Measurements from ENCODE around the gene STAG3. TPM values are rescaled to one million over a fixed set of nuclear protein-coding genes. Genes with fewer than 3 reads are reported as not detected.
"Not testable (repeated sequence)": the region's sequence is repeated elsewhere in the genome, so short reads cannot be mapped to it uniquely, and the experiment has no call there.

The STAG3 gene, protein sequence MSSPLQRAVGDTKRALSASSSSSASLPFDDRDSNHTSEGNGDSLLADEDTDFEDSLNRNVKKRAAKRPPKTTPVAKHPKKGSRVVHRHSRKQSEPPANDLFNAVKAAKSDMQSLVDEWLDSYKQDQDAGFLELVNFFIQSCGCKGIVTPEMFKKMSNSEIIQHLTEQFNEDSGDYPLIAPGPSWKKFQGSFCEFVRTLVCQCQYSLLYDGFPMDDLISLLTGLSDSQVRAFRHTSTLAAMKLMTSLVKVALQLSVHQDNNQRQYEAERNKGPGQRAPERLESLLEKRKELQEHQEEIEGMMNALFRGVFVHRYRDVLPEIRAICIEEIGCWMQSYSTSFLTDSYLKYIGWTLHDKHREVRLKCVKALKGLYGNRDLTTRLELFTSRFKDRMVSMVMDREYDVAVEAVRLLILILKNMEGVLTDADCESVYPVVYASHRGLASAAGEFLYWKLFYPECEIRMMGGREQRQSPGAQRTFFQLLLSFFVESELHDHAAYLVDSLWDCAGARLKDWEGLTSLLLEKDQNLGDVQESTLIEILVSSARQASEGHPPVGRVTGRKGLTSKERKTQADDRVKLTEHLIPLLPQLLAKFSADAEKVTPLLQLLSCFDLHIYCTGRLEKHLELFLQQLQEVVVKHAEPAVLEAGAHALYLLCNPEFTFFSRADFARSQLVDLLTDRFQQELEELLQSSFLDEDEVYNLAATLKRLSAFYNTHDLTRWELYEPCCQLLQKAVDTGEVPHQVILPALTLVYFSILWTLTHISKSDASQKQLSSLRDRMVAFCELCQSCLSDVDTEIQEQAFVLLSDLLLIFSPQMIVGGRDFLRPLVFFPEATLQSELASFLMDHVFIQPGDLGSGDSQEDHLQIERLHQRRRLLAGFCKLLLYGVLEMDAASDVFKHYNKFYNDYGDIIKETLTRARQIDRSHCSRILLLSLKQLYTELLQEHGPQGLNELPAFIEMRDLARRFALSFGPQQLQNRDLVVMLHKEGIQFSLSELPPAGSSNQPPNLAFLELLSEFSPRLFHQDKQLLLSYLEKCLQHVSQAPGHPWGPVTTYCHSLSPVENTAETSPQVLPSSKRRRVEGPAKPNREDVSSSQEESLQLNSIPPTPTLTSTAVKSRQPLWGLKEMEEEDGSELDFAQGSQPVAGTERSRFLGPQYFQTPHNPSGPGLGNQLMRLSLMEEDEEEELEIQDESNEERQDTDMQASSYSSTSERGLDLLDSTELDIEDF
- 10 to 100 TPM; 24.7 to 28.3 TPM for total RNA-seq

DNA sequence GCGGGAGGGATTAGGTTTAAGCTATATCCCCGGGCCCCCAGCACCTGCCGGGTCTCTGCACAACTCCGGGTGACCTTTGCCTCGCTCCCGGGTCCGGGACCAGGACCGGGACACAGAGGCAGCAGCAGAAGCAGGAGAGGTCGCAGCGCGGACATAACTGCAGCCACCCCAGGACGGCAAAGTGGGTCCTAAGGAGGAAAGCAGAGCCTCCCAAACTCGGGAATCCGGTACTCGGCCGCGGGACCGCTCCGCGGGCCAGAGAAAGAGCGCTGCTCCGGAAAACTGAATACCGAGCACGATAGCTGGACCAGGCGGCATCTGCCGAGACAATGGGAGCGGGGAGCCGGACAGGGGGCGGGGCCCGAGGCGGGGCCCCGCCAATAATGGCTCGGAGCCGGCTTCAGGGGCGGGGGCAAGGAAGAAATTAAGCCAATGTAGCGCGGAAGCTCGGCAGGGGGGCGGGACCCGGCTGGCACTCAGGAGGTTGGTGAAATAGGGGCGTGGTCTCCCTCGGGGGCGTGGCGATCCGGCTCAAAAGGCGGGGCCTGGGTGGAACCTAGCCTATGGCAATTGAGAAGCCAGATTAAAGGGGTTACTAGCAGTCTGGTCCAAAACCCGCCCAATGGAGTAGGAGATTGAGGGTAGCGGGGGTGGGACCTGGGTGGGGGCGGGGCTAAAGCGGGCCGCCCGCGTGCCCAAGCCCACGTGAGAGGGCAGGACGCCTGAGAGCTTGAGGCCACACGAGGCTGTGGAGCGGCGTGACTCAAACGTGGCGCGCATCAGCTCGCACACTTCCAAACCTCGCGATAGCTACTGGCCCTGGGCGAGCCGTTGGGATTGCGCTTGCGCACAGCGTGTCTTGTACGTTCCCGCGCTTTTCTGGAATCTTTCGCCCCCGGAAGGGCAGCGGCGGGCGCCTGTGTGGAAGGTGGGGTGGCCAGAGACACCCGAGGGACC is at the start of gene STAG3, which contains the start of gene GPC2:
TSS of gene STAG3 (plus strand) at position 874 of the 957 bp plus-strand sequence. CDS start 2,639 bp downstream, outside the sequence.
TSS of gene GPC2 (minus strand) at position 337 of the 957 bp plus-strand sequence. CDS start at position 155, 182 bp downstream.
- ATAC-seq (peak; percentile 89), DNase-seq (peak; percentile 99)
- Mint-ChIP-seq H3K36me3 (ENCODE audit: low read depth) (no peaks in the 10 kb centered on the region), H3K9me3 (ENCODE audit: low read depth) (no peaks in the 10 kb centered on the region), H3K27me3 (peaks cover 3% of the 10 kb centered on the region), H3K27ac (peak within 1 kb of the TSS; percentile 65), H3K4me1 (peaks cover 39% of the 10 kb centered on the region), H3K4me3 (peak within 1 kb of the TSS; percentile 76)
- POLR2A ChIA-PET = interaction anchor here (0.6 to 1.7 kb wide), 6 partner anchors 10 to 579 kb away, joined by 3 to 8 read pairs (median 4); partner anchors contain the start of genes LAMTOR4 and TMEM225B
- CTCF ChIA-PET = interaction anchor here (0.9 to 2.3 kb wide), 8 partner anchors 9 to 528 kb away, joined by 3 to 13 read pairs (median 4); partner anchors contain the start of gene GAL3ST4
- intact Hi-C loops (cut with DNase I, micrococcal nuclease) = loop anchor here (1.0 to 5.0 kb wide), 8 partner anchors 19 to 435 kb away; partner anchors contain the start of genes LAMTOR4 (in 2 of the 2), TRAPPC14 (in 2 of the 2), MBLAC1 (in 1 of the 2) and MOSPD3 (in 1 of the 2)

DNA sequence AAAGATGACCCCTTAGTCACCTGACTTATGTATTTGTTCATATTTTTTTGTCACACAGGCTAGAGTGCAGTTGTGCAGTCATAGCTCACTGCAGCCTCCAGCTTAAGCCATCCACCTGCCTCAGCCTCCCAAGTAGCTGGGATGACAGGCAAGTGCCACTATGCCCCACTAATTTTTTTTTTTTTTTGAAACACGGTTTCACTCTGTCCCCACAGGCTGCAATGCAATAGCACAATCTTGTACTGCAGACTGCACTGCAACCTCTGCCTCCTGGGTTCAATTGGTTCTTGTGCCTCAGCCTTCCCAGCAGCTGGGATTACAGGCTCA is 49.1 kb upstream of the STAG3 start:
- intact Hi-C loops (cut with DNase I, micrococcal nuclease) = loop anchor here (5.0 kb wide), 4 partner anchors 46 to 459 kb away; partner anchors contain the start of genes FBXO24 (in 1 of the 2), GPC2 (in 1 of the 2), LRCH4 (in 1 of the 2) and STAG3 (in 1 of the 2)
- Mint-ChIP-seq H3K27ac (peak overlapping the region; percentile 24), H3K27me3 (no peaks in the 10 kb centered on the region), H3K4me1 (peaks cover 28% of the 10 kb centered on the region), H3K4me3 (peak overlapping the region; percentile 93), H3K36me3 (ENCODE audit: low read depth) (peaks cover 12% of the 10 kb centered on the region), H3K9me3 (ENCODE audit: low read depth) (no peaks in the 10 kb centered on the region)
- POLR2A ChIA-PET = interaction anchor here (0.5 to 1.2 kb wide), 4 partner anchors 15 to 300 kb away, joined by 3 to 7 read pairs (median 3); partner anchors contain the start of gene ZCWPW1
- CTCF ChIA-PET = interaction anchor here (0.6 to 2.2 kb wide), 10 partner anchors 10 to 235 kb away, joined by 3 to 9 read pairs (median 3); partner anchors contain the start of gene LAMTOR4
- peak; percentile 28 for DNase-seq
- ATAC-seq = no peak

DNA sequence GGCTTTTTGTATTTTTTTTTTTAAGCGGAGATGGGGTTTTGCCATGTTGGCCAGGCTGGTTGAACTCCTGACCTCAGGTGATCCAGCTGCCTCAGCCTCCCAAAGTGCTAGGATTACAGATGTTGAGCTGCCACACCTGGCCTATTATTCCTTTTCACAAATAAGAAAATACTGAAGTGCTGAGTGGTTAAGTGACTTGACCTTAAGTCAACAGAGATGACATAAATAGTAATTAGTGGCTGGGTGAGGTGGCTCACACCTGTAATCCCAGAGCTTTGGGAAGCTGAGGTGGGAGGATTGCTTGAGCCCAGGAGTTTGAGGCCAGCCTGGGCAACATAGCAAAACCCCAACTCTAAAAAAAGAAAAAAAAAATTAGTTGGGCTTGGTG is 47.5 kb upstream of the STAG3 start:
- not testable (repeated sequence) for DNase-seq; H3K27me3 Mint-ChIP-seq; H3K27ac Mint-ChIP-seq; H3K36me3 Mint-ChIP-seq (ENCODE audit: low read depth); H3K4me3 Mint-ChIP-seq; H3K9me3 Mint-ChIP-seq (ENCODE audit: low read depth); ATAC-seq
- intact Hi-C loops (cut with DNase I, micrococcal nuclease) = loop anchor here (2.0 to 5.0 kb wide), 3 partner anchors 92 to 218 kb away; no protein-coding TSS in a partner anchor
- H3K4me1 Mint-ChIP-seq = peaks cover 17% of the 10 kb centered on the region
- CTCF ChIA-PET = interaction anchor here (0.6 to 5.0 kb wide), 17 partner anchors 10 to 577 kb away, joined by 3 to 41 read pairs (median 9); partner anchors contain the start of genes AP4M1, CNPY4, LAMTOR4 and MCM7
- POLR2A ChIA-PET = interaction anchor here (1.0 kb wide), 1 partner anchor 19 kb away, joined by 3 read pairs; the partner anchor contains the start of gene LAMTOR4

DNA sequence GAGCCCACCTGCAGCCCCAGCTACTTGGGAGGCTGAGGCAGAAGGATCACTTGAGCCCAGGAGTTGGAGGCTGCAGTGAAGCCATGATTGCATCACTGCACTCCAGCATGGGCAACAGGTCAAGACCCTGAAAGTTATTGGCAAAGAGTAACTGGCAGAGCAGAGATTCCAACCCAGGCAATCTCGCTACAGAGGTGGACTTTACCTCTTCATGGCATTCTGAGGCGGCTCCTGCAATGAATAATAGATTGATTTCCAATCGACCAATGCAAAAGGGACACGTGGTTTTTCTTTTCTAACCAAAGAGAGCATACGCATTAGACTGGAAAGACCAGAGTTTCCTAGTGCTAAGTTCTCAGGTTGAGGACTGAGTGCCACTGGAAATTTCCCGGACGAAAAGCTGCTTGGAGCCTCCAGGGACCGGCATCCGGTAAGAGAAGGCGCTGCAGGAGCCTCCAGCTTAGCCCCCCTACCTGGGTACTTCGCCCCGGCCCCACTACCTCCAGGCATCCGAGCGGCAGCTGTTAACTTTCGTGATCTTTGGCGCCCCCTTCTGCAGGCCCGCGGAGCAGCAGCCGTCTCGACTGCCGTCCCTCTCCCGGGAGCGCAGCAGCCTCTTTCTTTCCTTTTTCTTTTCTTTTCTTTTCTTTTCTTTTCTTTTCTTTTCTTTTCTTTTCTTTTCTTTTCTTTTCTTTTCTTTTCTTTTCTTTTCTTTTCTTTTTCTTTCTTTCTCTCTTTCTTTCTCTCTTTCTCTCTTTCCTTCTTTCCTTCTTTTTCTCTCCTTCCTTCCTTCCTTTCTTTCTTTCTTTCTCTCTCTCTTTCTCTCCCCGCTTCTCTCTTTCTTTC is 46.9 kb upstream of the STAG3 start:
- Mint-ChIP-seq H3K36me3 (ENCODE audit: low read depth) (peaks cover 3% of the 10 kb centered on the region), H3K9me3 (ENCODE audit: low read depth) (no peaks in the 10 kb centered on the region), H3K4me3 (peak overlapping the region; percentile 33), H3K4me1 (peaks cover 11% of the 10 kb centered on the region), H3K27ac (no peak overlapping the region), H3K27me3 (no peaks in the 10 kb centered on the region)
- intact Hi-C loops (cut with DNase I, micrococcal nuclease) = loop anchor here (1.0 to 5.0 kb wide), 6 partner anchors 50 to 219 kb away; partner anchors contain the start of gene ZNF3 (in 1 of the 2)
- peak; percentile 94 for DNase-seq
- ChIA-PET POLR2A (interaction anchor here (1.0 to 1.1 kb wide), 2 partner anchors 11 to 18 kb away, joined by 3 to 4 read pairs; partner anchors contain the start of gene LAMTOR4), CTCF (interaction anchor here (0.5 to 5.0 kb wide), 24 partner anchors 10 to 328 kb away, joined by 3 to 41 read pairs (median 5); partner anchors contain the start of genes AP4M1, CNPY4, LAMTOR4 and MCM7)
- ATAC-seq = peak; percentile 24

DNA sequence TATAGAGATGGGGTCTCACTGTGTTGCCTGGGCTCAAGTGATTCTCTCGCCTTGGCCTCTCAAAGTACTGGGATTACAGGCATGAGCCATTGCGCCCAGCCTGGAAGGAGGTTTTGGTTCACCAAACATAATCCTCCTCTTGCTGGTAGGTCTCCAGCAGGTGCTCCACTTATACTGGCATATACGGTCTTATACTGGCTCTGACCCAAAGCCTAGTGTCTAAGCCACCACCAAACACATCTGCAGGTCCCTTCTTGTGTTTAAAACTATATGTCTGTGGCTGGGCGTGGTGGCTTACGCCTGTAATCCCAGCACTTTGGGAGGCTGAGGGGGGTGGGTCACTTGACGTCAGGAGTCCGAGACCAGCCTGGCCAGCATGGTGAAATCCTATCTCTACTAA is 45.6 kb upstream of the STAG3 start:
- H3K27ac Mint-ChIP-seq = no peak overlapping the region
- ChIA-PET CTCF (interaction anchor here (0.6 to 5.0 kb wide), 26 partner anchors 8 to 321 kb away, joined by 3 to 41 read pairs (median 5); partner anchors contain the start of genes CNPY4, GPC2, LAMTOR4 and PVRIG), POLR2A (interaction anchor here (1.1 kb wide), 1 partner anchor 12 kb away, joined by 4 read pairs; no protein-coding TSS in a partner anchor)
- peaks cover 9% of the 10 kb centered on the region for H3K4me1 Mint-ChIP-seq
- ATAC-seq (no peak), DNase-seq (no peak)
- no peak overlapping the region for H3K4me3 Mint-ChIP-seq
- intact Hi-C loops (cut with DNase I, micrococcal nuclease) = loop anchor here (1.0 to 5.0 kb wide), 6 partner anchors 89 to 318 kb away; no protein-coding TSS in a partner anchor
- H3K9me3 Mint-ChIP-seq (ENCODE audit: low read depth) = no peaks in the 10 kb centered on the region
- H3K27me3 Mint-ChIP-seq = no peaks in the 10 kb centered on the region
- H3K36me3 Mint-ChIP-seq (ENCODE audit: low read depth) = no peaks in the 10 kb centered on the region

DNA sequence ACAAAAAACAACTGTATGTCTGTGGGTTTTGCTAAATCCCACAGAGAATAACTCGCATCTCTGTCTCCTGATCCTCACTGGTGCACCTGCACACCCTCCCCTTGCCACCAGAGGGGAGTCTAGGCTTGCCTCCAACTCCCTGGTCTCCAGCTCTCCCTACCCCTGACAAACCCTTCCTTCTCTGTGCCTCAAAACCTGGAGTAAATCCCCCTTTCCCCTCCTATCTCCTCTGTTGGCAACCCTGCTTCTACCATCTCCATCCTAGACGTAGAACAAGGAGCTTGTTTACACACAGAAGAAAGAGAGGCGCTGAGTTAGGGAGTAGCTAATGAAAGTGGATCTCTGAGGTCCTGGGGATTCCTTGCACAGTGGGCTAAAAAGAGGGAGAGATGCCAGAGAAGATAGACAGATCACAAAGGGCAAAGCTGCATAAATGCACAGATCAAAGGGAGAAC is 45.0 kb upstream of the STAG3 start:
- H3K4me3 Mint-ChIP-seq = no peak overlapping the region
- ChIA-PET CTCF (interaction anchor here (0.6 to 5.0 kb wide), 32 partner anchors 9 to 321 kb away, joined by 3 to 41 read pairs (median 4); partner anchors contain the start of genes CNPY4, GPC2, LAMTOR4 and MCM7), POLR2A (interaction anchor here (0.7 kb wide), 1 partner anchor 19 kb away, joined by 3 read pairs; no protein-coding TSS in a partner anchor)
- no peaks in the 10 kb centered on the region for H3K9me3 Mint-ChIP-seq (ENCODE audit: low read depth)
- ATAC-seq (peak; percentile 81), DNase-seq (peak; percentile 82)
- H3K27me3 Mint-ChIP-seq = no peaks in the 10 kb centered on the region
- H3K27ac Mint-ChIP-seq = no peak overlapping the region
- peaks cover 10% of the 10 kb centered on the region for H3K4me1 Mint-ChIP-seq
- H3K36me3 Mint-ChIP-seq (ENCODE audit: low read depth) = no peaks in the 10 kb centered on the region
- intact Hi-C loops (cut with DNase I, micrococcal nuclease) = loop anchor here (1.0 to 5.0 kb wide), 6 partner anchors 89 to 318 kb away; no protein-coding TSS in a partner anchor

DNA sequence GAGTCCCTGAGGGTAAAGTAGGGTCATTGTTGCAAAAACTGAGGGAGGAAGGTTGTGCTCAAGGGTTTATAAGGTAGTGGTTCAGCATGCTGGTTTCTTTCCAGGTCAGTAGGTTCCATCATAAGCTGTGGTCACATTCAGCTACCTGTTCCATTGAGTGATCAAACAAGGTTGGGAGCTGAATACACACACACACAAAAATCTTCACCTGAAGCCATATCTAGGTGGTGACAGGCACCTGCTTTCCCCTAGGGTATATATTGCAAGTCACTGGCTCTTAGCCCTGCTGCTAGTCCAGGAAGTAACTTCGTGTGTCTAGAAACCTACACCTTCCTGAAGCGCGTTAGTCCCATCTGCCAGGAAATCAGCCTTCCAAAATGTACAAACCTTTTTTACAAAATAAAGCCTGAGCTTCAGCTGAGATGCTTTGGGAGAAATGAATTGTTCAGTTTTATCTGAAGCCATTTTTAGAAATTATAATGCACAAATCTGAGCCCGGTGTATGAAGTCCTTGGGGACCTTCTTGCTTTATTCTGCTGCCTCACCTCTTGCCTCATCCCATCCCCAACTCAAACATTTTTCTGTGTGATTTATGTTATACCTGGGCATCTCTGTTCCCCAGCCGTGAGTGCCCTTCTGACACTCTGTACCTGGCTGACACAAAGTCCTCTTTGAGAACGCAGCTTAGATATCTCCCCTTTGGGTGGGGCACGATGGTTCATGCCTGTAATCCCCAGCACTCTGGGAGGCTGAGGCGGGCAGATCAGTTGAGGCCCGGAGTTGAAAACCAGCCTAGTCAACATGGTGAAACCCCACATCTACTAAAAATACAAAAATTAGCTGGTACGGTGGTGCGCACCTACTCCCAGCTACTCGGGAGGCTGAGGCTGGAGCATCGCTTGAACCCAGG is 39.6 kb upstream of the STAG3 start:
- intact Hi-C loops (cut with DNase I, micrococcal nuclease) = no loop called here
- H3K4me1 Mint-ChIP-seq = peaks cover 9% of the 10 kb centered on the region
- POLR2A ChIA-PET = interaction anchor here (0.6 kb wide), 1 partner anchor 12 kb away, joined by 4 read pairs; no protein-coding TSS in a partner anchor
- CTCF ChIA-PET = interaction anchor here (0.6 to 1.6 kb wide), 11 partner anchors 9 to 756 kb away, joined by 3 to 6 read pairs (median 4); partner anchors contain the start of gene LAMTOR4
- H3K9me3 Mint-ChIP-seq (ENCODE audit: low read depth) = no peaks in the 10 kb centered on the region
- ATAC-seq = peak; percentile 47
- no peak overlapping the region for H3K4me3 Mint-ChIP-seq
- DNase-seq = no peak
- H3K36me3 Mint-ChIP-seq (ENCODE audit: low read depth) = no peaks in the 10 kb centered on the region
- peak overlapping the region; percentile 21 for H3K27ac Mint-ChIP-seq
- H3K27me3 Mint-ChIP-seq = no peaks in the 10 kb centered on the region
